ENCODE measurements around the gene AP1G2.

The AP1G2 gene

DNA sequence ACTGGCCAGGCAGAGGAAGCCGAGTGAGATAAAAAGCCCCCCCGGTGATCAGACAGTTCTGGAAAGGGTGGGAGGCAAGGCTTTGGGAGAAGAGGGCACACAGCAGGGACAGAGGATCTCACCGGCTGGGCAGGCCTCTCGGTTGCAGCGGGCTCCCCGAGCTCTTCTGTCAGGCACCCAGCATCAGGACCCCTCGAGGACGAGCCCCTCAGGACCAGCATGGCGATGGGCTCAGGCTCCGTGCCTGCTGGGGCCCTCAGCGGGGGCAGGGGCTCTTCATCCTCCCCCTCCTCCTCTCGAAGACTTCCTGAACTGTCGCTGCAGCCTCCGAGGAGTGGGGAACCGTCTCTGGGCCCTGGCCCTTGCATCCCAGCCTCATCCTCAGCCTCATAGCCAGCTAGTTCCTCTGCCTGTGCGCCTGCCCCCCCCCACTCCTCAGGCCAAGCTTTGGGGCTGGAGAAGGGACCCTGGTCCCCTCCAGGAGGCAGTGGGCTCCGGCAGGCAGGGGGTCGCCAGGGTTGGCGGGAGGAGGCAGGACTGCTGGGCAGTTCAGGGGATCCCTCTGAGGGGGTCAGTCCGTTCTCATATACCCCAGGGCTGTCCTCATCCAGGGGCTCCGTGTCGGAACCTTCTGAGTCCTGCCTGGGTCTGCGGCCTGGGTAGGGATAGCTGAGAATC lies 3.4 kb upstream of the AP1G2 start:
- DNase-seq: no peak

DNA sequence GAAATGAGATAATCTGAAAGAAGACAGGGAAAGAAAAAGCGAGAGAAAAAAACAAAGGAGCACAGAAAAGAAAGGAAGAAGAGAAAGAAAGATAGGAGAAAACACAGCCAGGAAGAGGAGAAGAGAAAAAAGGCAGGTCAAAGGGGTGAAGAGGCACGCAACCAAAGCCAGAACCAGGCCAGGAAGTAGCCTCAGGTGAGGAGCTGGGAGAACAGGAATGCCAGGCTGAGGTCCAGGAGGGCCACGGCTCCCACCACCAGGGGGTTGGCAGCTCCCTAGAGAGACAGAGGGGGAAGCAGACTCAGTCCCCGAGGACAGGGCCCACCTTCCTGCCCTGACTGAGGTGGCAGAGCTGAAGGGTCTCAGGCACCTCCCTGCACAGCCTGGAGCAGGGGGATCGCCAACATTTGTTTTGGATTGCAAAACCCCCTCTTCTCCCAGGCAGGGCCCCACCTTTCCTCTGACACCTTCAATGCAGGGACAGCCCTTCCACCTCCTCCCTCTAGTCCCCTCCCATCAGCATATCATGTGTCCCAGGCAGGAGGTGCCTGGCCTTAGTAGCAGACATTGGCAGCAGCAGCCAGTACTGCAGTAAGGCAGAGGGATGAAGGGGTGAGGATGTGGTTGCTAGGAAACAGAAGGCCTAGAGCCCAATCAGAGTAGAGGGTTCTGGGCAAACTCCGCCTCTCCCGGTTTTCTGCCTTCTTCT lies 2.0 kb upstream of the AP1G2 start:
- no peak for DNase-seq

DNA sequence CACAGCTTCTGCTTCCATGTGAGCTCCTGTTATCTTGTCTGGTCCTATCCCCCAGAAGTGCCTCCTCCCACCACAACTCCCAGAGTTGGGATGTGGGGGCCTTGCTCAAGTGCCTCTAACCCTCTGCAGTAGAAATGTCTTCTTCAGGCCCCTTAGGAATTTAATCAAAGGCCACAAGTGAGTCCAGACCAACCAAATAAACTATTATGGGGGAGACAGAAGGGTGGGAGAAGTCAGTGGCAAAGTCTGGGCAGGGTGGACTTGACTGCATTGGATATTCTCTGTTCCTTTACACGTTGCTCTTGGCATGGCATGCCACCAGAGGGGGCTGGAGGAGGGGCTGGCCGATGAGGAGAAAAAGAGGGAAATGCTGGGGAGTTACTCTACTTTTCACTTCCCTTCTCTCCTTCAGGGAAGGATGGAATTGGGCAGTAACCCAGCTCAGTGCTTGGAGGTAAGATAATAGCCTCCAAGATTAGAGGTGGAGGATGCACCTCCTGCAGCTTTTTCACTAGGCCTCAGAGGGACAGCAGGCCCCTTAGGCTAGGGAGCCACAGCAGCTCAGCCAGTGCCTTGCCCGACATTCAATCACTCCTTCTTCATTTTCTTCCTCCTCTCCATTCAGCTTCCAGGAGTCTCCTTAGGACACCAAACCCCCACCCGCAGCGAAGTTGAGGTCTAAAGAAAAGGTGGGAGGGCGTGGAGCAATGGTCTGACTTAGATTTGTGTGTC lies 1.2 kb upstream of the AP1G2 start:
- no peak for DNase-seq

DNA sequence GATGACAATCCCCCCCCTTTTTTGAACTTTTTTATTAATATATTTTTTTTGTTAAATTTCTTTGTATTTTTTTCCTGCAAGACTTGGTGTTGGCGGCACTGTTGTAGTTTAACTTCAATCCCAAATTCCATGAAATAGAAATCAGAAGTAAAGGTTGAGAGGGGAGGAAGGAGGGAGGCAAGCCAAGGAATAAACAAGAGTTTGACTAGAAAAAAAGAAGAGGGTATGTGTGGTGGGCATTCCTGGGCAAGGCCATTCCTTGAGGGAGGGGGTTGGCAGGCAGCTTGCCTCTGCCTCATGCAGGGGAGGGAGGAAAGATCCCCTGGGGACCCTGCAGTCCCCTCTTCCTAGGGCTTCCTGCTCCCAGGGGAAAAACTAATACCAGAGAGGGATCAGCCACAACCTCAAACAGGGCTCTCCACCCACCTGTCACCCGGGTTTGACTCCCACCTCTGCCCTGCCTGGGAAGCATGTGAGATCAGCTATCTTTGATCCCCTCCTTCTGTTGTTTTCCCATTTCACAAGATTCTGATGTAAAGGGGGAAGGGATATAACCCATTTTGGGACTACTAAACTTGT lies 519 bp upstream of the AP1G2 start:
- no peak for DNase-seq

DNA sequence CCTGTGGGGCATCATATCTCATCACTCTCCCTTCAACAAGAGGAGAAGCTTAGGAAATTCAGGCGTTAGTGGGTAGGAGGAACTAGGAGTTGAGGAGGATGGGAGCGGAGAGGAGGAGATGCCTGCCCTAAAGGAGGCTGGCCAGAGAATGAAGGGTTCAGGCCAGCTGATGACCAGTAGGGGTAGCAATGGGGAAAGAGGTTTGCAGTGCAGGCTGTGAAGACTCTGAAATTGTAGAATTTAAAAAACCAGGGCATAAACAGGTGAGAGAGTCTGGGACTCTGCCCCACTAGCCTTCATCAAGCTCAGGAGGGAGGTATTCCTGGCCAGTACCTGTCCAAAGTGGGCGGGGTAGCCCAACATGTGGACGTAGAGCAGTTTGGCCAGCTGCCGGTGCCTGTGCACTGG lies 809 bp downstream of the AP1G2 start:
- DNase-seq: no peak

DNA sequence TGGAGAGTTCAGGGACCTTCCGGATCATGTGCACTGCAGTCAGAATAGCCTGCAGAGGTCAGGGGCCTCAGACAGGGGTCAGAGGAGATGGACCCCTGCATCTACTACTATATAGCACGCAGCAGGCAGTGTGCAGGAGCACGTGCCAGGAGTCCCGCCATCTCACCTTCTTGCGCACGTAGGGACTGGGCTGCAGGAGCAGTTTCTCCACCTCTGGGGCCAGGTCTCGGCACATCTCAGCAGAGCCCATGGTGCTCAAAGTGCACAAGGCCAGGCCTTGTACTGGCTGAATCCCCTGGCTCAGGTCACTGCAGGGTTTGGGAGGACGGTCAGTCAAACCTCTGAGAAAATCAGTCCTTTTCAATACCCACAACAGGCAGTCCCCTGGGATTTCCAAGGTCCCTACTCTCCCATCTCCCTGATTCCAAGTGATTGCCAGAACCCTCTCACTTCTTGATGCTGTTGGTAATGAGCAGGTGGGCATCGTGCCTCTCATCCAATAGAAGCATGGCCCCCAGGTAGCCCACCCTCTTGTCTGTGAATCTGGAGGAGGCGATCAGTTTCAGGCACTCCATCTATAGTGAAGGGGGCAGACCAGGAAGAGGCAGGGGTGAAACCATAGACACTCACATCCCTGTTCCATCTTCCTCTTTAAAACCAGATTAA lies 1.3 kb downstream of the AP1G2 start:
- no peak for DNase-seq

DNA sequence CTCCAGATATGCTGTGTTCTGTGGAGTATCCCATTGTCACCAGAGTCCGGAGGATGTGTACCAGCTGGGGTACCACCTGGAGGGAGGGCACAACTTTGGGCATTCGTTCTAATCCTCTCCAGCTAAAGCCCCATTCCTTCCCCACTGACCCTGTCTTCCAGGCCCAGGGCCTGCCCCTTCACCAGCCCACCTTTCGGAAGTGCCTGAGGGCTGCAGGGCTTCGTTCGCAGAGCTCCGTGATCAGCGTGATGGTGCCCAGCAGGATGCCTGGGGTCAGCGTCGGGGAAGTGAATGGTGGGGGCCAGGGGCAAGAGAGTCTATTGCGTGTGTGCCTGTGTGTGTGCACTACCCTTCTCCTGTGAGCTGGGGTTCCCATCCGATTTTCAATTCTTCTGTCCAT lies 2.0 kb downstream of the AP1G2 start:
- DNase-seq: no peak

DNA sequence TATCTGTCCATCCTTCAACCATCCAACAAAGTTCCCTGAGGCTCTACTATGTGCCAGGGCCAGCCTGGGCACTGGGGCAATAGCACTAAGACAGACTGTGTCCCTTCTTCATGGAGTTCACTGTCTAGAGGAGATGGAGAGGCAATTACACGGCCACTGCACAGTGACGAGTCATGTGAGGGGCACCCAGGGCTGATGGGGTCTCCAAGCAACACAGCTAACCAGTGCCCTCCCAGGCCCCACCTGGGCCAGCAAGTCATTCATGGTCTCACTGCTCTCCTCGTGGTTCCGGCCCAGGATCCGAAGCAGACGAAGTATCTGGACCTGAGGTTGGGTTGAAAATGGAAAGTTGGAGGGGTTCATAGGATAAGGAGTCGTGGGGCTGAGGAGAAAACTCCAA lies 2.7 kb downstream of the AP1G2 start:
- DNase-seq: no peak

DNA sequence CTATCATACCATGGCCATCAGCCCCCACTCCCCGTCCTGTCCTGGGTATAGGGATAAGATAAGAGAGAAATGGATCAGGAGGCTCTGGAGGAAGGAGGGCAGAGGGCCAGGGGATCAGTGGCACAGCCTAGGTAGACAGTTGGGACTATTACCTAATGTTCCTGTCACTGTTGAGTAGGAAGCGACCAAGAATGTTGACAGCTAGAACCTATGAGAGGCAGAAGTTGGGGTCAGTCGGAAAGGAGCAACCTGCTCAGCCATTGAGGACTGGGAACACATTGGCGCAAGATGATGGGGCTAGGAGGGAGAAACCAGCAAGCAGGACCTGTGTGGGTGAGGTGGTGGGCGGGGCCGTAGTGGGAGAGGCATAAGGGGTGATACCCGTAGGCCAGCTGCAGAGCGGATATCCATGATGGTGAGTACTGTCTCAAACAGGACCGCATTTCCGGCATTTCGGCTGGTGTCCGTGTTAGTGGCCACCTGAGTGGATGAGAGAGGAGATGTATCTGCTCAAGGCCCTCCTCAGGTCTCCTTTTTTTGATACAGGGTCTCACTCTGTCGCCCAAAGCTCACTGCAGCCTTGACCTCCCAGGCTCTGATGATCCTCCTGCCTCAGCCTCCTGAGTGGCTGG lies 3.3 kb downstream of the AP1G2 start:
- no peak for DNase-seq

DNA sequence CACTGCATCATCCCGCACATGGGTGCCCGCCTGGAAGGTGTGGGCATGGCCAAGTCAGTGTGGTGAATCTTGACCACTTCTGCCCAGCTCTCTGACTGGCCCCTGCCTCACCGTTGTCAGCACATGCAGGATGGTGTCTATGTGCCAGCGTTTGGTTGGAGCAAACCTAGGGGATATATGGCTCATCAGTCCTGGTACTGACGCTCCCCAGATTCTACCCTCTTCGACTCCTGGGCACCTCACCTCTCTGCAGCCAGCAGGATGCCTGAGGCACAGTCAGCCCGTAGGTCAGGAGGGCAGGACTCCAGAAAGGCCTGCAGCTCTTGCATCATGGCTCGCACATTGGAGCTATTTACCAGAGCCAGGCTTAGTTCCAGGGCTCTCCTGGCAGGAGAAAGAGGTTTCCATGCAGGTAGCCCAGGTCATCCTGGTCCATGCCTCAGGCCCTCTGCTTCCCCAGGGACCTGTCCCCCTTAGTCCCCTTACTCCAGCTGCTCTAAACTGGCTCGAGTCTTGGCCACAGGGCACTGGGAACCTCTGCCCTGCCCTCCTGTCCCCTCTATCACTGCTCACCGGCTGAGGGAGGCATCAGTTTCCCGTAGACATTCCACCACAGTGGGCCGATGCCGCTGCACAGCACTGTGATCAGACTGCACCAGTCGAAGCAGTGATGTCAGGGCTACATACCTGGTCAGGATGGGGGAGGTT lies 4.0 kb downstream of the AP1G2 start:
- DNase-seq: no peak

DNA sequence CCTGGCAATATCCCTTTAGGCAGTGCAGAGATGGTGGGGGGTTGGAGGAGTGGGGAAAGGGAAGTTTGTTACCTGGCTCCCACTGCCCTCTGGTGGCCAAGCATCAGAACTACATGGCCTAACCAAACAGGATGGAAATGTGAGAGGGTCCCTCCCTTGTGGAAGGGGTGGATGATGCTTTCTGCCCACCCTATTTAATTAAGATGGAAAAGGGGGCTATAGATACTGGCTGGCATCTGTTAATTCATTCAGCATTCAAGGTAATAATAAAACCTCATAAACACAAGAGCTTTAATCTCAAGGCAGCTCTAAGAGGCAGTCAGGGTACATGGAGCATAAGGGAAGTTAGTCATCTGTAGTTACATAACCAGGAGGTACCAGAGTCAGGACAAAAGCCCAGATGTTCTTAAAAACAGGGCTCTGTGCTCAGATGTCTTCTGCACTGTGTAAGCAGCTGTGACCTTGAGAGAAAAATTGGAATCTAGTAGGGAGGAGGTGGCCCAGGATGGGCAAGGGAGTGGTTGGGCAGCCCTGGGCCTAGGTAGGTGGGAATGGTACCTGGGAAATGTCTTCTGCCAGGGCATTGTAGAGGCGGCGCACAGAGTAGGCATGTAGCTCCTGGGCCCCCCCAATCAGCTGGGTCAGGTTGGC lies 4.6 kb downstream of the AP1G2 start:
- DNase-seq: peak in 3 of 4 experiments; percentile 24 to 40 (median 28)

DNA sequence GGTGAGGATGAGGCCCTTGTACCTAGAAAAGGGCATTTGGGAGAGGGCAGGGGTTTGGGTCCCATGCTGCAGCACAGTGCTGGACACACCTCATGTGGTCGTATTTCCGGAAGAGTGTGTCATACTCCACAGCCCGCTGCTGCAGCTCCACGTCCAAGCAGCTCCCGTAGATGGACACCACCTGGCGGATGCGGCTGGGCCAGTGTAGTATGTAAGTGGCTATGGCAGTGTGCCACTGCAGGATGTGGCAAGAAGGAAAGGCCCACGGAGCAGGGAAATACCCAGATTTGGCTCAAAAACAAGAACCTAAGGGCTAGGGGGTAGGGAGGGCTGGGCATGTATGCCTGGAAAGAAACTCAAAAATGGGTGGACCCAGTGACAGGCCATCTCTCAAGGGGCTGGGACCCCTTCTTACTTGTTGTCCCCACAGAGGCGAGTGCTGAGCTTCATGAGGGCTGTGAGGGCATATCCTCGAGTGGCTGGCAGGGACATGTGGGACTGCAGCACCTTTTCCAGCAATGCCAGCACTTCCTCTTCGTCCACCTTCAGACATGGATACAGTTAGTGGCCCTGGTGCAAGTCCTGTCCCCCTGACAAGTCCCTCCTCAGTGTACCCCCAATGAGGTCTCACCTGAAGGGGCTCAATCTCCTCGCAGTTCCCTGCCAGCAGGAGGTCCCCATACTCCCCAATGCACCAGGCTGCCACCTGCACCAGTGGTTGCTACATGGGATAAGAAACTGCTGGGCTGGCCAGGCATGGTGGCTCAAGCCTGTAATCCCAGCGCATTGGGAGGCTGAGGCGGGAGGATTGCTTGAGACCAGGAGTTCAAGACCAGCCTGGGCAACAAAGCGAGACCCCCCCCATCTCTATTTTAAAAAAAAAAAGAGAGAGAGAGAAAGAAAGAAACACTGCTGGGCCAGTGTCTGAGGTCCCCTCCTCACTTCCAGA lies 5.4 kb downstream of the AP1G2 start:
- no peak for DNase-seq

DNA sequence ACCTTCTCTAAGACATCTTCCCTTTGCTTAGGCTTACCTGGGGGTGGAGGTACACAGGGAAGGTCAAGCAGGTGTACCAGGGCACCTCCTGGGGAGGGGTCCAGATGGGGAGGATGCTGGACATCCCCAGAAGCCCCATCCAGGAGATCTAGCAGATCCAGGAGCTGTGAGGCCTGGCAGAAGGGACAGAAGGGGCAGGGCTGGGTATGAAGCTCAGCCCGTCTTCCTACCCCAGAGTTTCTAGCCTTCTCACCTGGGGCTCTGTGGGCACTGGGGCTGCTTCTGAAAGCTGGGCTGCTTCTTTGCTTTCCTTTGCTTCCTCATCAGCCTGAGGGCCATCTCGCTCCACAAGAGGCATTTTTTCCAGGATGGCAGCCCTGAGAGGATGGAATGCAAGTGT lies 6.3 kb downstream of the AP1G2 start:
- no peak for DNase-seq

DNA sequence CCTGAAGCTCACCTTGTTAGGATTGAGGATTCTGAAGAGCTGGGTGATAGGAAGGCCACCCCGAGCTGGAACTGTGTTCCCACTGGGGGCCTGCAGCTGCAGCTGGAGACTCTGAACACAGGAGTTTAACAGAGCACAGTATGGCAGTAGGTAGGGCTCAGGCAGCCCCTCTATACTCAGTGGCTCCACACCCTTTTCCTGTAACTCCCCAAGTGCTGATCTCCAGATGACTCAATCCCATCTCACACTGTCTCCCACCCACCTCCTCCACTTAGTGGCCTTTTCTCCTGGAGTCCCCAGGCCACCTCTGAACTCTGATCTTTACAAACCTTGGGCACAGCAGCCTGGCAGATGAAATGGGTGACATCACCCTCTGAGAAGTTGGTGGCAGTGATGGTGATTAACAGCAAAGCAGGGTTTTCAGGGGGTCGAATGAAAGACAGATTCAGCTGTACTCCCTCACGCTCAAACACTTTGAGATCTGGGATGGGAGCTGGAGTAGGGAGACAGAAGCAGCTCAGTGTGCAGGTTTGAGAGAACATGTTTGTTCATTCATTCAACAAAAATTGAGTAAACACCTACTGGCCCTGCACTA lies 7.6 kb downstream of the AP1G2 start:
- no peak for DNase-seq

DNA sequence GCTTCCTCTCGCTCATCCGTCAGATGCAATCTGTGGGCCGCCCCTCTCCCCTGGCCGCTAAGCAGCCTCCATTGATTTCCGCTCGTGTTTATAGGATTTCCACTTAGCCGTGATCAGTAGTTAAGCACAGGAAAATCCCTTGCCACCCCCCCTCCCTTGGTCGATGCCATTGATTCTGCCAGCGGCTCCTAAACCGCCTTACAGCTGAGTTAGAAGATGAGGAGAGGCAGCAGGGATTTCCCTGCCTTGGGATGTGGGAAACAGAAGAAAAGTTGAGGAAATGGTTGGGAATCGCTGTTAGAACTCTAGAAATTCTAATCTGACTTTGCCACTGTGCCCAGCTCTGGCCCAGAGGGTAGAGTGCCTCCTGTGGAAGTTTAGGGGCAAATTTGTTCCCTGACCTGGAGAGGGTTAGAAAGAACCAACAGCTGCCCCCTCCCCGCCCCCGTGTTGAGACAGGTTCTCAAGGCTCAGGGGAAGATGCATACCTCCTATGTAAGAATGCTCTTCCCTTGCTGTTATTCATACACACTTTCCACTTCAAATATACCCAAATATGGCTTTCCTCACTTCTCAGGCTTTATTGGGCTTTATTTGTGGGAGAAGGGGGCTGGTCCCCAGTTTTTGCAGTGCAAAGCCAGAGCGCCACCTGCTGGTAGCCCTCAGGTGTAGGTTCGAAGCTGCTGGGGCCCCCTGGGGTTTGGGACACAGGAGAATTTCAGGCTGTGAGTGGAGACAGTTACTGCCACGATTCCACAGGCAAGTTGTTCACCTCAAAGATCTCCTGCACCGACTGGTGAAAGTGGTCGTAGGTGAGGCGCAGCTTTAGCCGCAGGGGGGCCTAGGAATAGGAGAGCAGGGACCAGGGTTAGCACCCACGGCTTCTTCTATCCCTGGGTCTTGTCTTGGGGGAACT lies 8.3 kb downstream of the AP1G2 start:
- peak in 3 of 4 experiments; percentile 30 to 62 (median 50) for DNase-seq

DNA sequence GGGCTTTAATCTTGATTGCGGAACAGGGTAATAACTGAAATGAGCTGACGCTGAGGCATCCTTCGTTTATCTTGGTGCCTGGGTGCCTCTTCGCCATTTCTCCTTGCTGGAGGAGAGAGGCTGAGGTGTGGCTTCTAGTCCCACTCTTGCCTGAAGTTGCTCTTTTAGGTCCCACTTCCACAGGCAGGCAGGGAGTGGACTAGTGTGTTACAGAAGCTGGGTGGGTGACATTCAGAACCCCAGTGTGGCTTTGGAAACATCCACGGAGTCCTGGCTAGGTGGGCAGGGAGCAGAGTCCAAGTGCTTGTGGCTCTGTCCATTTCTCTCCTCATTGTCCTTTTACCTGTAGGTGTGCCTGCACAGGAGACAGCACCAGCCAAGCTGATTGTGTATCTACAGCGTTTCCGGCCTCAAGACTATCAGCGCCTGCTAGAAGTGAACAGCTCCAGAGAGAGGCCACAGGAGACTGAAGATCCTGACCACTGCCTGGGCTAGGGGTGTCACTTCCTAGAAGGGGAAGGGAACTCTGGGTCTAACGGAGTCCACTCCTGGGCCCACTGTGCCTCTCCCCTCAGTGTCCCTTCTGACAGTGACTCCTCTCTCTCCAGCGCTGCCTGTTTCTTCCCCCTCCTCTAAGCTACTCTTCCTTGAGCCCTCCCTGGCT lies 9.1 kb downstream of the AP1G2 start:
- no peak for DNase-seq

DNA sequence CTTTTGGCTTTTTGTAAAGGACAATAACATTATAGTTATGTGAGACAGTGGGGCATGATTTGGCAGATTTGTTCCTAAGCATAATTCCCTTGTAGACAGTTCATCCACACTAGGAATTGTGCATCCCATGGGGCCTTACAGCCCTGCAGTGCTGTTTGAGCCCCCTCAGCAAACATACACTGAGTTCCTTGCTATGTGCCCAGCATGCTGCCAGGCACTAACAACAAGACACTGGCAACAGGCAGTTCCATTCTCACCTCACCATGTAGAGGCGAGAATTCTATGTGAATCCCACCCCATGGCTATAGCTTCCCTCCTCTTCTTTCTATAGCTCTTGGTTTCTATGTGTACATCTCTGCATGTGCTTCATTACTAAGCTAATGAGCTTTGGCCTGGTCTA lies 9.6 kb downstream of the AP1G2 start:
- no peak for DNase-seq

DNA sequence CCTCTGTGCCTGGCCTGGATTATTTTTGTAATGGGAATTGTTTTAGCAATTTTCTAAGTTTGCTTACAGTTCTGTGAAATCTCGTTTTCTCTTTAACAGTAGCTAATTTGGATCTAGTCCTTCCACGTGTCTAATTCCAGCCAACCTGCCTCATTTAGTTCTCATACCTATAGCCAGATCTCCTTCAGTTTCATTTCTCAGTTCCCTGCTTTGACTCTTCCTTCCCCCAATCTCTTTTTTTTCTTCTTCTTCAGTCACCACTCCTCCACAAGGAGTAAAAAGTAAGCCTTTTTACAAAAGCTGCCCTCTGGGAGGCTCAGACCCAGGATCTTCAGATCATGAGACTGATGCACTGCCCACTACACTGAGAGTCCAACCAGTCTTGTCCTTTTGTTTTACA lies 10.1 kb downstream of the AP1G2 start:
- DNase-seq: no peak

Data from activated naive CD4-positive, alpha-beta T cell (primary cell).